Endothelial cell (in vitro differentiated cells): ENCODE results near the gene RWDD2A. TPM values are rescaled to one million over a fixed set of nuclear protein-coding genes. Genes with fewer than 3 reads are reported as not detected.

Experiments
- DNase-seq: peaks from one replicate; pipeline ENCODE4 v3.0.0; 2021; ENCODE audit warnings: low spot score
- H3K27ac Mint-ChIP-seq: one replicate; pipeline ENCODE4 v1.8.0; 2021; ENCODE audit warnings: mixed read lengths, inconsistent platforms; ENCODE audit not compliant: unreplicated experiment
- H3K27me3 Mint-ChIP-seq: one replicate; pipeline ENCODE4 v1.8.0; 2021; ENCODE audit warnings: mild to moderate bottlenecking, moderate library complexity, mixed read lengths, inconsistent platforms; ENCODE audit not compliant: unreplicated experiment
- H3K36me3 Mint-ChIP-seq: one replicate; pipeline ENCODE4 v1.8.0; 2021; ENCODE audit warnings: mild to moderate bottlenecking, low read depth, mixed read lengths, inconsistent platforms; ENCODE audit not compliant: unreplicated experiment
- H3K4me1 Mint-ChIP-seq: one replicate; pipeline ENCODE4 v1.8.0; 2021; ENCODE audit warnings: mild to moderate bottlenecking, mixed read lengths, inconsistent platforms; ENCODE audit not compliant: unreplicated experiment
- H3K4me3 Mint-ChIP-seq: one replicate; pipeline ENCODE4 v1.8.0; 2021; ENCODE audit warnings: mild to moderate bottlenecking, mixed read lengths, inconsistent platforms; ENCODE audit not compliant: unreplicated experiment
- H3K9me3 Mint-ChIP-seq: one replicate; pipeline ENCODE4 v1.8.0; 2021; ENCODE audit warnings: mixed read lengths, inconsistent platforms; ENCODE audit not compliant: unreplicated experiment
- CTCF ChIP-seq: fragments of 200-600 bp; sonication (generic); IDR thresholded peaks from one replicate; pipeline ENCODE4 v1.5.0; 2021; ENCODE audit warnings: antibody characterized with exemption; ENCODE audit not compliant: unreplicated experiment
- total RNA-seq: library from RNA; stranded (reverse); fragmentation: NEBNext Ultra II Directional; extraction: Animal tissue kit (Norgen Biotek cat#: 25700); gene quantifications from one replicate; pipeline ENCODE4 v1.2.1, GENCODE V29; 2021; ENCODE audit not compliant: unreplicated experiment

Gene RWDD2A
- total RNA-seq, 1 donor from 2014 or later, result 4.4 TPM

- peak; percentile 67 for TF ChIP-seq CTCF
- H3K4me3 Mint-ChIP-seq, result no peak overlapping the region
- no peak overlapping the region for H3K27ac Mint-ChIP-seq
- no peaks in the 10 kb centered on the region for H3K36me3 Mint-ChIP-seq
- no peak for DNase-seq
- H3K4me1 Mint-ChIP-seq, result no peaks in the 10 kb centered on the region
- no peaks in the 10 kb centered on the region for H3K27me3 Mint-ChIP-seq
- H3K9me3 Mint-ChIP-seq, result no peaks in the 10 kb centered on the region
These were observed 28.8 kb downstream of the RWDD2A start for GRCh38 chr6:83221889-83222479.

GRCh38 chr6:83226517-83226916 lies 33.4 kb downstream of the RWDD2A start:
- H3K27ac Mint-ChIP-seq, result no peak overlapping the region
- TF ChIP-seq CTCF, result no peak
- no peak overlapping the region for H3K4me3 Mint-ChIP-seq
- no peak for DNase-seq
- H3K27me3 Mint-ChIP-seq, result no peaks in the 10 kb centered on the region
- no peaks in the 10 kb centered on the region for H3K4me1 Mint-ChIP-seq
- no peaks in the 10 kb centered on the region for H3K9me3 Mint-ChIP-seq
- no peaks in the 10 kb centered on the region for H3K36me3 Mint-ChIP-seq

GRCh38 chr6:83231146-83231545 lies 38.0 kb downstream of the RWDD2A start:
- no peaks in the 10 kb centered on the region for H3K36me3 Mint-ChIP-seq
- H3K27me3 Mint-ChIP-seq, result no peaks in the 10 kb centered on the region
- H3K9me3 Mint-ChIP-seq, result no peaks in the 10 kb centered on the region
- H3K4me1 Mint-ChIP-seq, result no peaks in the 10 kb centered on the region
- H3K4me3 Mint-ChIP-seq, result no peak overlapping the region
- no peak for TF ChIP-seq CTCF
- H3K27ac Mint-ChIP-seq, result no peak overlapping the region
- no peak for DNase-seq

- Mint-ChIP-seq H3K27ac (no peak overlapping the region), H3K9me3 (no peaks in the 10 kb centered on the region), H3K27me3 (peaks cover 1% of the 10 kb centered on the region), H3K4me3 (no peak overlapping the region), H3K4me1 (no peaks in the 10 kb centered on the region), H3K36me3 (peaks cover 5% of the 10 kb centered on the region)
- DNase-seq, result no peak
- TF ChIP-seq CTCF, result no peak
These were observed 54.3 kb downstream of the RWDD2A start for GRCh38 chr6:83247471-83247870.

Other genes starting within 250 kb of the RWDD2A start
- gene UBE3D, start 127.5 kb upstream of the RWDD2A start, total RNA-seq, result 12.1 TPM
- 20.0 TPM for gene DOP1A, start 125.7 kb upstream of the RWDD2A start, total RNA-seq
- 59.6 TPM for gene PGM3, start 92 bp upstream of the RWDD2A start, total RNA-seq
- 13.4 TPM for gene ME1, start 237.7 kb downstream of the RWDD2A start, total RNA-seq